HG02884 (cell line): Measurements from ENCODE around the gene EEF2.
"Not testable (repeated sequence)": the region's sequence is repeated elsewhere in the genome, so short reads cannot be mapped to it uniquely, and the experiment has no call there.

Source experiments
- ATAC-seq: cut with Tn5 transposase; IDR thresholded peaks from one replicate; pipeline ENCODE4 v1.9.1; 2021; ENCODE audit warnings: mild to moderate bottlenecking, moderate library complexity; ENCODE audit not compliant: unreplicated experiment

EEF2 gene

GRCh38 chr19:3950871-3951861 lies 34.1 kb downstream of the EEF2 start:
- no peak for ATAC-seq

GRCh38 chr19:3949997-3950859 lies 35.0 kb downstream of the EEF2 start:
- no peak for ATAC-seq

- ATAC-seq, result no peak
Measured at GRCh38 chr19:3949294-3949693, 36.0 kb downstream of the EEF2 start.

- not testable (repeated sequence) for ATAC-seq
Measured at GRCh38 chr19:3947316-3947933, 37.8 kb downstream of the EEF2 start.

- no peak for ATAC-seq
Measured at GRCh38 chr19:3945838-3946237, 39.4 kb downstream of the EEF2 start.

GRCh38 chr19:3944018-3944721 lies 41.1 kb downstream of the EEF2 start:
- ATAC-seq, result no peak

- no peak for ATAC-seq
Measured at GRCh38 chr19:3942790-3943409, 42.4 kb downstream of the EEF2 start.

GRCh38 chr19:3938300-3938950 lies 46.8 kb downstream of the EEF2 start:
- ATAC-seq, result not testable (repeated sequence)

GRCh38 chr19:3936506-3937442 lies 48.5 kb downstream of the EEF2 start:
- no peak for ATAC-seq

- no peak for ATAC-seq
Measured at GRCh38 chr19:3932931-3933810, 52.1 kb downstream of the EEF2 start, which contains the start of gene NMRK2. NMRK2 (plus strand) TSS chr19:3933069; CDS start chr19:3933672, 603 bp downstream.

GRCh38 chr19:3931041-3931440 lies 54.2 kb downstream of the EEF2 start:
- ATAC-seq, result no peak
